GM21515 (cell line): ENCODE data around the gene DAG1.

ENCODE experiments used
- ATAC-seq: cut with Tn5 transposase; IDR thresholded peaks from one replicate; pipeline ENCODE4 v1.9.1; 2021; ENCODE audit not compliant: unreplicated experiment

The DAG1 gene

GRCh38 chr3:49469936-49470713 lies at the start of gene DAG1:
DAG1 (plus strand) TSS chr3:49470267; CDS start chr3:49510535, 40,268 bp downstream.
- peak; percentile 76 for ATAC-seq

GRCh38 chr3:49421890-49422378 lies 48.1 kb upstream of the DAG1 start:
- ATAC-seq: no peak

GRCh38 chr3:49422379-49423248 lies 47.5 kb upstream of the DAG1 start, which contains the start of gene AMT:
AMT (minus strand) TSS chr3:49422473; CDS start chr3:49422450, 23 bp downstream.
- ATAC-seq: no peak

- ATAC-seq: no peak
Observed at GRCh38 chr3:49424816-49425215, 45.3 kb upstream of the DAG1 start.

GRCh38 chr3:49427586-49427985 lies 42.5 kb upstream of the DAG1 start:
- ATAC-seq: no peak

GRCh38 chr3:49428752-49429080 lies 41.4 kb upstream of the DAG1 start:
- no peak for ATAC-seq

- ATAC-seq: no peak
Observed at GRCh38 chr3:49434731-49435130, 35.3 kb upstream of the DAG1 start.

GRCh38 chr3:49445391-49445790 lies 24.7 kb upstream of the DAG1 start:
- no peak for ATAC-seq

- ATAC-seq: no peak
Observed at GRCh38 chr3:49453621-49454020, 16.4 kb upstream of the DAG1 start.

- ATAC-seq: no peak
Observed at GRCh38 chr3:49454458-49454857, 15.6 kb upstream of the DAG1 start.

- ATAC-seq: no peak
Observed at GRCh38 chr3:49454898-49455681, 15.0 kb upstream of the DAG1 start.

GRCh38 chr3:49456466-49456865 lies 13.6 kb upstream of the DAG1 start:
- ATAC-seq: no peak

GRCh38 chr3:49460188-49460890 lies 9.7 kb upstream of the DAG1 start:
- no peak for ATAC-seq

- ATAC-seq: no peak
Observed at GRCh38 chr3:49460956-49461355, 9.1 kb upstream of the DAG1 start.

GRCh38 chr3:49461443-49462171 lies 8.5 kb upstream of the DAG1 start:
- no peak for ATAC-seq

- no peak for ATAC-seq
Observed at GRCh38 chr3:49462222-49462621, 7.8 kb upstream of the DAG1 start.

GRCh38 chr3:49465270-49466034 lies 4.6 kb upstream of the DAG1 start:
- ATAC-seq: no peak

- ATAC-seq: no peak
Observed at GRCh38 chr3:49466085-49466484, 4.0 kb upstream of the DAG1 start.
